Measurements from ENCODE around the gene CAB39L.
"Not testable (repeated sequence)": the region's sequence is repeated elsewhere in the genome, so short reads cannot be mapped to it uniquely, and the experiment has no call there.

Gene CAB39L

GRCh38 chr13:49305792-49306425, 138.0 kb downstream of the CAB39L start:
- no peak for DNase-seq

- no peak for DNase-seq
Observed at GRCh38 chr13:49304763-49305700, 138.8 kb downstream of the CAB39L start.

GRCh38 chr13:49304356-49304755, 139.5 kb downstream of the CAB39L start:
- no peak for DNase-seq

GRCh38 chr13:49303533-49304252, 140.2 kb downstream of the CAB39L start:
- no peak for DNase-seq

- DNase-seq, result no peak
Observed at GRCh38 chr13:49302817-49303216, 141.0 kb downstream of the CAB39L start.

- no peak for DNase-seq
Observed at GRCh38 chr13:49302222-49302621, 141.6 kb downstream of the CAB39L start.

GRCh38 chr13:49300739-49301589, 142.9 kb downstream of the CAB39L start:
- peak; percentile 13 to 24 (median 18) for DNase-seq

- no peak for DNase-seq
Observed at GRCh38 chr13:49300276-49300675, 143.6 kb downstream of the CAB39L start.

- DNase-seq, result no peak
Observed at GRCh38 chr13:49298903-49299605, 144.8 kb downstream of the CAB39L start.

- no peak for DNase-seq
Observed at GRCh38 chr13:49298416-49298815, 145.4 kb downstream of the CAB39L start.

GRCh38 chr13:49297338-49297737, 146.5 kb downstream of the CAB39L start:
- DNase-seq, result no peak

GRCh38 chr13:49296659-49297058, 147.2 kb downstream of the CAB39L start:
- DNase-seq, result no peak

GRCh38 chr13:49295244-49295643, 148.6 kb downstream of the CAB39L start:
- no peak for DNase-seq

- not testable (repeated sequence) for DNase-seq
Observed at GRCh38 chr13:49294723-49295122, 149.1 kb downstream of the CAB39L start.

GRCh38 chr13:49292742-49293486, 150.9 kb downstream of the CAB39L start:
- no peak for DNase-seq

GRCh38 chr13:49288458-49288857, 155.4 kb downstream of the CAB39L start:
- no peak for DNase-seq

- no peak for DNase-seq
Observed at GRCh38 chr13:49287995-49288394, 155.9 kb downstream of the CAB39L start.

- DNase-seq, result no peak
Observed at GRCh38 chr13:49279885-49280284, 164.0 kb downstream of the CAB39L start.

GRCh38 chr13:49279112-49279511, 164.8 kb downstream of the CAB39L start:
- no peak for DNase-seq

GRCh38 chr13:49278211-49278610, 165.7 kb downstream of the CAB39L start:
- DNase-seq, result no peak

- DNase-seq, result no peak
Observed at GRCh38 chr13:49272296-49272695, 171.6 kb downstream of the CAB39L start.
